ACC112 (cell line): ENCODE data around the gene DSCAM.

Experiments used
- H2AFZ ChIP-seq: fragments of 200-600 bp; sonication (generic); one replicate; pipeline ENCODE4 v1.6.0; 2017; ENCODE audit warnings: antibody characterized with exemption, low read length; ENCODE audit not compliant: unreplicated experiment
- H3K27ac ChIP-seq: fragments of 200-600 bp; sonication (generic); 2 replicates; pipeline ENCODE4 v1.5.1; 2014; ENCODE audit warnings: low read depth, mild to moderate bottlenecking, antibody characterized with exemption, low read length, moderate library complexity
- H3K27me3 ChIP-seq: fragments of 200-600 bp; sonication (generic); 2 replicates; pipeline ENCODE4 v1.6.1; 2014; ENCODE audit warnings: mild to moderate bottlenecking, antibody characterized with exemption, low read length, moderate library complexity, mixed read lengths; ENCODE audit not compliant: insufficient read depth
- H3K36me3 ChIP-seq: fragments of 200-600 bp; sonication (generic); 2 replicates; pipeline ENCODE4 v1.6.1; 2016; ENCODE audit warnings: mild to moderate bottlenecking, antibody characterized with exemption, low read length, moderate library complexity, mixed read lengths; ENCODE audit not compliant: insufficient read depth
- H3K4me1 ChIP-seq: fragments of 200-600 bp; sonication (generic); one replicate; pipeline ENCODE4 v1.6.1; 2016; ENCODE audit warnings: low read length, mixed read lengths; ENCODE audit not compliant: insufficient read depth, unreplicated experiment, control insufficient read depth
- H3K4me3 ChIP-seq: fragments of 200-600 bp; sonication (generic); 2 replicates; pipeline ENCODE4 v1.5.1; 2014; ENCODE audit warnings: mild to moderate bottlenecking, low read depth, low read length
- H3K79me2 ChIP-seq: fragments of 200-600 bp; sonication (generic); one replicate; pipeline ENCODE4 v1.6.0; 2016; ENCODE audit warnings: low read length; ENCODE audit not compliant: control insufficient read depth, unreplicated experiment, insufficient read depth

The DSCAM gene

GRCh38 chr21:40300300-40300699 lies 546.7 kb downstream of the DSCAM start:
- Histone ChIP-seq H3K4me1 (no peaks in the 10 kb centered on the region), H3K79me2 (no peaks in the 10 kb centered on the region), H3K36me3 (no peaks in the 10 kb centered on the region), H3K27me3 (no peaks in the 10 kb centered on the region), H2AFZ (no peak overlapping the region), H3K4me3 (no peak overlapping the region), H3K27ac (no peak overlapping the region)

GRCh38 chr21:40299451-40299850 lies 547.5 kb downstream of the DSCAM start:
- Histone ChIP-seq H3K27ac (no peak overlapping the region), H3K36me3 (no peaks in the 10 kb centered on the region), H3K27me3 (no peaks in the 10 kb centered on the region), H3K79me2 (no peaks in the 10 kb centered on the region), H3K4me3 (no peak overlapping the region), H3K4me1 (no peaks in the 10 kb centered on the region), H2AFZ (no peak overlapping the region)

- no peak overlapping the region for H3K27ac ChIP-seq
- no peak overlapping the region for H3K4me3 ChIP-seq
- H3K79me2 ChIP-seq, result no peaks in the 10 kb centered on the region
- H2AFZ ChIP-seq, result no peak overlapping the region
- H3K27me3 ChIP-seq, result no peaks in the 10 kb centered on the region
- H3K36me3 ChIP-seq, result no peaks in the 10 kb centered on the region
- H3K4me1 ChIP-seq, result no peaks in the 10 kb centered on the region
Observed at GRCh38 chr21:40294345-40294744, 552.6 kb downstream of the DSCAM start.

- no peaks in the 10 kb centered on the region for H3K4me1 ChIP-seq
- no peak overlapping the region for H2AFZ ChIP-seq
- H3K79me2 ChIP-seq, result no peaks in the 10 kb centered on the region
- no peaks in the 10 kb centered on the region for H3K27me3 ChIP-seq
- no peak overlapping the region for H3K27ac ChIP-seq
- no peaks in the 10 kb centered on the region for H3K36me3 ChIP-seq
- no peak overlapping the region for H3K4me3 ChIP-seq
Observed at GRCh38 chr21:40291560-40291959, 555.4 kb downstream of the DSCAM start.

GRCh38 chr21:40284409-40284808 lies 562.5 kb downstream of the DSCAM start:
- no peaks in the 10 kb centered on the region for H3K36me3 ChIP-seq
- H3K27me3 ChIP-seq, result no peaks in the 10 kb centered on the region
- H3K79me2 ChIP-seq, result no peaks in the 10 kb centered on the region
- H2AFZ ChIP-seq, result no peak overlapping the region
- no peak overlapping the region for H3K4me3 ChIP-seq
- H3K4me1 ChIP-seq, result no peaks in the 10 kb centered on the region
- no peak overlapping the region for H3K27ac ChIP-seq

- no peak overlapping the region for H2AFZ ChIP-seq
- H3K27me3 ChIP-seq, result no peaks in the 10 kb centered on the region
- no peaks in the 10 kb centered on the region for H3K79me2 ChIP-seq
- H3K27ac ChIP-seq, result no peak overlapping the region
- no peaks in the 10 kb centered on the region for H3K36me3 ChIP-seq
- H3K4me1 ChIP-seq, result no peaks in the 10 kb centered on the region
- no peak overlapping the region for H3K4me3 ChIP-seq
Observed at GRCh38 chr21:40282912-40283886, 563.8 kb downstream of the DSCAM start.

GRCh38 chr21:40278345-40278744 lies 568.6 kb downstream of the DSCAM start:
- Histone ChIP-seq H3K4me3 (no peak overlapping the region), H3K27me3 (no peaks in the 10 kb centered on the region), H3K4me1 (no peaks in the 10 kb centered on the region), H3K36me3 (no peaks in the 10 kb centered on the region), H3K27ac (no peak overlapping the region), H2AFZ (no peak overlapping the region), H3K79me2 (no peaks in the 10 kb centered on the region)

GRCh38 chr21:40276001-40276400 lies 571.0 kb downstream of the DSCAM start:
- no peaks in the 10 kb centered on the region for H3K79me2 ChIP-seq
- no peak overlapping the region for H3K4me3 ChIP-seq
- no peaks in the 10 kb centered on the region for H3K4me1 ChIP-seq
- H3K27ac ChIP-seq, result no peak overlapping the region
- H2AFZ ChIP-seq, result no peak overlapping the region
- no peaks in the 10 kb centered on the region for H3K27me3 ChIP-seq
- H3K36me3 ChIP-seq, result no peaks in the 10 kb centered on the region

- H3K36me3 ChIP-seq, result no peaks in the 10 kb centered on the region
- no peak overlapping the region for H3K27ac ChIP-seq
- H3K27me3 ChIP-seq, result no peaks in the 10 kb centered on the region
- no peaks in the 10 kb centered on the region for H3K4me1 ChIP-seq
- H3K4me3 ChIP-seq, result no peak overlapping the region
- no peaks in the 10 kb centered on the region for H3K79me2 ChIP-seq
- no peak overlapping the region for H2AFZ ChIP-seq
Observed at GRCh38 chr21:40272037-40272436, 574.9 kb downstream of the DSCAM start.

- Histone ChIP-seq H3K4me1 (no peaks in the 10 kb centered on the region), H2AFZ (no peak overlapping the region)
Observed at GRCh38 chr21:40271164-40271563, 575.8 kb downstream of the DSCAM start.

GRCh38 chr21:40270047-40270446 lies 576.9 kb downstream of the DSCAM start:
- no peak overlapping the region for H2AFZ ChIP-seq
- H3K4me1 ChIP-seq, result no peaks in the 10 kb centered on the region
- H3K4me3 ChIP-seq, result no peak overlapping the region
- no peaks in the 10 kb centered on the region for H3K36me3 ChIP-seq
- no peak overlapping the region for H3K27ac ChIP-seq
- H3K27me3 ChIP-seq, result no peaks in the 10 kb centered on the region
- H3K79me2 ChIP-seq, result no peaks in the 10 kb centered on the region

More at GRCh38 chr21:40271164-40271563, 575.8 kb downstream of the DSCAM start:
- Histone ChIP-seq H3K27ac (no peak overlapping the region), H3K4me3 (no peak overlapping the region), H3K79me2 (no peaks in the 10 kb centered on the region), H3K27me3 (no peaks in the 10 kb centered on the region), H3K36me3 (no peaks in the 10 kb centered on the region)
